Ecto neural progenitor cell (in vitro differentiated cells): ENCODE data around the gene CAMK2A.
A peak's percentile ranks its signal among the peaks of the same experiment; 100 is the strongest.

Source experiments
- DNase-seq: peaks from one replicate; pipeline ENCODE4 v3.0.0-alpha.2; 2018; ENCODE audit warnings: low spot score

The CAMK2A gene

DNA sequence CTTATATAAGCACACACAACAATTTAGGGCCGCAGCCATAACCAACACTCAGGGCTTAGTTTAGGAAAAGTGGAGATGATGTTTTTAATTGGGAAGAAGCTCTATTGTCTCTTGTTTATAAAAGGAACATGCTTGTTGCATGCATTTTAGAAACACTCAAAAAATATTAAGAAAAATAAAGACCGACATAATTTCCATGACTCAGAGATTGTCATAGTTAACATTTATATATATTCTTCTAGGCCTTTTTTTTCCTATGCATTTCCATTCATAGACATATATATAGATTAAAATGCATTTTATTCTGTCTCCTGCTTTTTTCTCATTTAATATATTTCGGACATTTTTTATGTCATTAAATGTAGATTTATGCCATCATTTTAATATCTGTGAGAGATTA lies 26.7 kb upstream of the CAMK2A start:
- DNase-seq: no peak

- DNase-seq: no peak
These were observed 25.7 kb upstream of the CAMK2A start for GRCh38 chr5:150315245-150315644.

GRCh38 chr5:150313921-150314716 lies 24.5 kb upstream of the CAMK2A start:
- no peak for DNase-seq

DNA sequence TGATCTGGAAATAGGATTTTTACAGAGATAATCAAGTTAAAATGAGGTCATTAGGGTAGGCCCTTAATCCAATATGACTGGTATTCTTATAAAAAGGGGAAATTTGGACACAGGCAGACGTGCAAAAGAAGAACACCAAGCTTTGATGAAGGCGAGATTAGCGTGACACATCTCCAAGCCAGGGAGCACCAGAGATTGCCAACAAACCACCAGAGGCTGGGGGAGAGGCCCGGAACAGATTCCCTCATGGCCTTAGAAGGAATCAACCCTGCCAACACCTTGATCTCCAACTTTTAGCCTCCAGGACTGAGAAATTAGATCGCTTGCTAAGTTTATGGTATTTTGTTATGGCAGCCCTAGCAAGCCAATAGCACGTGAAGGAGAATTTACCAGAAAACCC lies 23.9 kb upstream of the CAMK2A start:
- no peak for DNase-seq

- no peak for DNase-seq
These were observed 22.9 kb upstream of the CAMK2A start for GRCh38 chr5:150312518-150312917.

GRCh38 chr5:150311015-150311692 lies 21.6 kb upstream of the CAMK2A start:
- no peak for DNase-seq

DNA sequence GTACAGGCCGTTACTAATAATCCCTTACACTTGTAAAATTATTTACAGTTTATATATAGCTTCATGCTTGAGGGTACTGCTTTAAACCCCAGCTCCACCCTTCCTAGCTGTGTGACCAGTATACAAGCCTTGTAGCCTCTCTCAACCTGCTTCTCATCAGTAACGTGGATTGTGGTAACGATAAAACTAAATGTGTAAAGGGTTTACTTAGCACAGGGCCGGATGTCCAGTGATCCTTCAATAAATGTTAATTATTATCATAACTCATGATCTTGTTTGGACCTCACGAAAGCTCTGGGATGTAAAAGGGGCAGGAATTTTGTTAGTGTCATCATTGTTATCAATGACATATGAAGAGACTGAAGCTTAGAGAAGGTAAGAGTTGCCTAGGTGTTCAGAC lies 20.7 kb upstream of the CAMK2A start:
- no peak for DNase-seq

DNA sequence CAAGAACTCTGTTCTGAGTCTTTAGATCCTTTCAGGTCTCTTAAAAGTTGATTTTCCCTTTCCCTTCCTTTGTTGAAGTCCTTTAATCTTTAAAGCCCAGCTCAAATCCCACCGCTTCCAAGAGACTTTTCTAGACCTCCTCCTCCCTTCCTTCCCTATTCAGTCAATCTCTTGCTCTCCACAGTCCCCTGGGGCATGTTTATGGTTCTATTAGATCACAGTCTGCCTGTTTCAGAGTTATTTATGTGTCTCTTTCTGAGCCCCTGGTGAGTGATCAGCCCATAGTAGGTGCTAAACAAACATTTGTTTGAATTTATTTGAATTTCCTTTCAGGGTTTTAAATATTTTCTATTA lies 20.3 kb upstream of the CAMK2A start:
- DNase-seq: no peak

GRCh38 chr5:150309101-150309885 lies 19.7 kb upstream of the CAMK2A start:
- no peak for DNase-seq

GRCh38 chr5:150307617-150308426 lies 18.2 kb upstream of the CAMK2A start:
- DNase-seq: no peak

GRCh38 chr5:150306775-150307174 lies 17.2 kb upstream of the CAMK2A start:
- no peak for DNase-seq

DNA sequence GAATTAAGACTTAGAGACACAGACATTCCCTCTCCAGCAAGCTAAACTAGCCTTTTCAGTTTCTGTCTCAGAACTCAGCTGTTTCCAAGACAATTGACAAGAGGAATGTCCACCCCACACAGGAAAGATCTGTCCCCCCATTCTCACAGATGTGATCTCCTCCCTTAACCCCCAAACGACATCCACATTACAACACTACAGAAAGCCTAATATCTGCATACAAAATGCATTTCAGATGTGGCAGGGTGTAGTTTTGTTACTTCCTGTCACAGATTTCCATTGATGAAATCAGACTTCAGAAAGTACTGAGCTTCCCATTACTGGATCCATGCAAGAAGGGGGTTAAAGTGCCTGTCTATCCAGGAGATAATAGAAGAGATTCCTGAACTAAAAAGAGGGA lies 16.0 kb upstream of the CAMK2A start:
- DNase-seq: no peak

DNA sequence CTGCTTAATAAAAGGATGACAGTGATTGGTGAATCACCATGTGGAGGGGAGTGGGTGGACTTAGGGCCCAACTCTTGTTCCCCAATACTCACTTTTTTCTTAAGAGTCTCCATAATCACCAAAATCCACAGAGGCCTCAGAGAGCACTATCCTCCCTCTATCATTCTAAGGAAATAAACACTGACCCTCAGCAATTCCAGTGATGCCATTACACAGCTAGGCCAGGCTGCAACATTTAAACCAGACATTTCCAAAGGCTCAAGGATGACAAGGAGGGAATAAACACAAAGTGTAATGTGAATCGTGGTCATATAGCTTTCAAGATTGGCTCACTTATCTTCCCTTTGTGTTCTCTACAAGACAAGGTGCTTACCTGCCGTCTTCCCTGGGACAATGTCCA lies 15.5 kb upstream of the CAMK2A start:
- DNase-seq: no peak

GRCh38 chr5:150304481-150305081 lies 15.0 kb upstream of the CAMK2A start:
- no peak for DNase-seq

- DNase-seq: no peak
These were observed 14.2 kb upstream of the CAMK2A start for GRCh38 chr5:150303660-150304386.

- DNase-seq: no peak
These were observed 13.6 kb upstream of the CAMK2A start for GRCh38 chr5:150303070-150303615.

DNA sequence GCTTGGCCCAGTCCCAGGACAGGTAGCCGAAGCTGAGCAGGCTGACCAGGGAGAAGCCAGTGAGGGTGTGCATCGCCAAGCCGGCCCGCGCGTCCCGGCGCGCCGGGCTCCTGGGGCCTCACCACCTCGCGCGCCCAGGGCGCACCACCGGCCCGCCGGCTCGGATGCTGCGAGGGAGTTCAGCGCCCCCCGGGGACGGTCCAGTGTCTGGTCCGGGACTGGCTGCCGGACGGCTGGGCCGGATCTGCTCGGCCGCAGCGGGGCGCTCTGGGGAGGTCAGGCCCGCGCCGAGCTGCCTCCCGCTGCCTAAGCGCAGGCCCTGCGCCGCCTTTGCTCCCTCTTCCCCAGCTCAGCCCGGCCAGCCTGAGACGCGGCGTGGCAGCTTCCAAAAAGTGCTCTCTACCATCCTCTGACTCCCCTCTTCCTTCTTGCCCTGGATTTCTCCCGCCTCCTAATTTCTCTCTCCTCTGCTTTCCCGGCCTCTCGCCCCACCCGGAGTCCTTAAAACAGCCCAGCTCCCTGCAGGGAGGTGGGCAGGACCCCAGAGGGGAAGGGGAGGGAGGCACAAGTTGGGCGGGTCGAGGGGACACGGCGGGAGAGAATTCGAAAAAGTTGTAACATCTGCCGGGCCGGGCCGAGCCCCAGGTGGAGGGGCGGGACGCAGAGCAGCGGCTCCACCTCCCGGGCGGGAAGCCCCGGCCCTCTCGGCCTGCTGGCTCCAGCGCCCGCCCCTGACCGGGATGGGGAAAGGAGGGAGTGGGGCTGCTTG lies 12.9 kb upstream of the CAMK2A start, which contains the start of gene ARSI:
Gene ARSI (minus strand): TSS at position 605 of the 769 bp plus-strand sequence. CDS start 532 bp downstream, at position 73.
- peak; percentile 84 for DNase-seq

DNA sequence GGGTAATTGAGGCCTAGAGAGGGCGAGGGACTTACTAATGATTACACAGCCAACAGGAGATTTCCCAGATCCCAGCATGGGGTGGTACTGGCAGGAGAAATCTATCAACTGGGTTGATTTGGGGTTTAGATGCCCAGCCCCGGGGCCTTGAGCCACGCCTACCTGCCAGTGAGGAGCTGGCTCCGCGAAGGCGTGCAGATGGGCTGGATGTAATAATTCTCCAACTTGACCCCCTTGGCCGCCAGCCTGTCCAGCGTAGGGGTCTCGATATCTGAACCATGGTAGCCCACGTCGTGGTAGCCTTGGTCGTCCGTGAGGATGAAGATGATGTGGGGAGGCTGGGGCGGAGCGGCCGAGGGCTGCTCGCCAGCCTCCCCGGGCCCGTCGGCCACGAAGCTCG lies 12.3 kb upstream of the CAMK2A start:
- no peak for DNase-seq

- no peak for DNase-seq
These were observed 11.6 kb upstream of the CAMK2A start for GRCh38 chr5:150301170-150301505.
